A549 (cell line): ENCODE results near the gene ATP13A3. TPM values are rescaled to one million over a fixed set of nuclear protein-coding genes. Genes with fewer than 3 reads are reported as not detected.

Source experiments
- ATAC-seq, 2 experiments: fragments of 200-7000 bp in 1 of 2; fragments of >200 bp in 1 of 2; cut with Nextera tagmentation in 1 of 2; cut with Tn5 transposase in 1 of 2; 3 replicates each; pipeline versions ENCODE4 v1.8.0 to v1.9.1; 2018 to 2020; ENCODE audit warnings: mild to moderate bottlenecking in 1 of 2, moderate library complexity in 1 of 2
- CTCF ChIA-PET: fragments of 300-600 bp; sonication (Branson Sonifier 250); formaldehyde crosslinking; extraction: SDS; loops from one replicate; lab custom pipeline; 2021; ENCODE audit warnings: antibody characterized with exemption, inconsistent platforms; lab: Yijun Ruan, JAX
- POLR2A ChIA-PET: fragments of 350-600 bp; formaldehyde crosslinking; extraction: SDS; loops from one replicate; lab custom pipeline; 2021; ENCODE audit warnings: antibody characterized with exemption, inconsistent platforms; lab: Yijun Ruan, JAX
- DNase-seq, 2 experiments: peaks; one replicate each; pipeline versions ENCODE4 v3.0.0 to v3.0.0-alpha.2; 2011 to 2016; ENCODE audit warnings: low read depth in 1 of 2, low spot score in 1 of 2
- FAIRE-seq: peaks from 2 replicates; lab custom pipeline; 2011; peaks lifted over from hg19 to GRCh38; lab: Jason Lieb, UNC
- H3K27ac ChIP-seq, 2 experiments: fragments of >200 bp; sonication (Bioruptor Twin); formaldehyde crosslinking; 3 replicates each; pipeline ENCODE4 v1.5.1; 2016 to 2017
- H3K4me1 ChIP-seq: fragments of >200 bp; sonication (Bioruptor Twin); formaldehyde crosslinking; 3 replicates; pipeline ENCODE4 v1.6.1; 2016
- H3K4me2 ChIP-seq: fragments of >200 bp; sonication (Bioruptor Twin); formaldehyde crosslinking; 3 replicates; pipeline ENCODE4 v1.6.1; 2016
- H3K4me3 ChIP-seq: fragments of >200 bp; sonication (Bioruptor Twin); formaldehyde crosslinking; 3 replicates; pipeline ENCODE4 v1.5.1; 2016
- H3K9me3 ChIP-seq: fragments of >200 bp; sonication (Bioruptor Twin); formaldehyde crosslinking; 3 replicates; pipeline ENCODE4 v1.6.1; 2016
- BHLHE40 ChIP-seq: IDR thresholded peaks from 2 replicates; pipeline ENCODE4 v1.6.1; 2012; ENCODE audit warnings: low read depth, low read length, inconsistent platforms
- CBX8 ChIP-seq: fragments of 200-600 bp; sonication (generic); IDR thresholded peaks from 2 replicates; pipeline ENCODE4 v1.6.1; 2016
- CHD2 ChIP-seq: fragments of 150-350 bp; IDR thresholded peaks from 2 replicates; pipeline ENCODE4 v1.6.1; 2014; ENCODE audit warnings: low read length; ENCODE audit not compliant: partially characterized antibody
- HES2 ChIP-seq: fragments of >200 bp; sonication (Bioruptor Twin); formaldehyde crosslinking; IDR thresholded peaks from 2 replicates; pipeline ENCODE4 v1.6.1; 2016
- HOXB13 ChIP-seq: fragments of 250-450 bp; sonication (Bioruptor Pico); IDR thresholded peaks from 2 replicates; pipeline ENCODE4 v1.5.0; 2020; ENCODE audit warnings: low read depth, mild to moderate bottlenecking, moderate library complexity
- HOXB5 ChIP-seq: fragments of 250-450 bp; sonication (Bioruptor Pico); IDR thresholded peaks from 2 replicates; pipeline ENCODE4 v1.5.0; 2020; ENCODE audit warnings: mild to moderate bottlenecking, moderate library complexity
- JUN ChIP-seq, 2 experiments: fragments of >200 bp; sonication (Bioruptor Twin); formaldehyde crosslinking; IDR thresholded peaks; 2 replicates in 1 of 2; 3 replicates in 1 of 2; pipeline ENCODE4 v1.6.1; 2016 to 2017
- KDM1A ChIP-seq: fragments of 200-600 bp; sonication (generic); IDR thresholded peaks from 2 replicates; pipeline ENCODE4 v1.6.1; 2016; ENCODE audit warnings: low read depth, mild to moderate bottlenecking
- KDM5A ChIP-seq: fragments of 200-600 bp; sonication (generic); IDR thresholded peaks from 2 replicates; pipeline ENCODE4 v1.6.1; 2016; ENCODE audit warnings: antibody characterized with exemption, mild to moderate bottlenecking
- MAFK ChIP-seq: fragments of 450-650 bp; IDR thresholded peaks from 2 replicates; pipeline ENCODE4 v1.6.1; 2014; ENCODE audit not compliant: partially characterized antibody
- PHF8 ChIP-seq: fragments of 200-600 bp; sonication (generic); IDR thresholded peaks from 2 replicates; pipeline ENCODE4 v1.6.1; 2016; ENCODE audit warnings: low read depth, mild to moderate bottlenecking, antibody characterized with exemption, moderate library complexity, borderline replicate concordance
- RAD21 ChIP-seq, 2 experiments: fragments of >200 bp in 1 of 2; sonication (Bioruptor Twin) in 1 of 2; formaldehyde crosslinking in 1 of 2; IDR thresholded peaks in 1 of 2; conservative IDR thresholded peaks in 1 of 2; 2 replicates in 1 of 2; 3 replicates in 1 of 2; pipeline ENCODE4 v1.6.1; 2012 to 2018; ENCODE audit warnings: inconsistent platforms in 1 of 2
- RCOR1 ChIP-seq: fragments of 150-350 bp; IDR thresholded peaks from 2 replicates; pipeline ENCODE4 v1.6.1; 2014; ENCODE audit warnings: antibody characterized with exemption, low read length, low read depth
- USF2 ChIP-seq: fragments of 450-650 bp; IDR thresholded peaks from 2 replicates; pipeline ENCODE4 v1.6.1; 2014; ENCODE audit warnings: antibody characterized with exemption
- ZNF302 ChIP-seq: fragments of 250-450 bp; sonication (Bioruptor Pico); IDR thresholded peaks from 2 replicates; pipeline ENCODE4 v1.9.0; 2021; ENCODE audit warnings: inconsistent platforms, mild to moderate bottlenecking, moderate library complexity
- ZSCAN20 ChIP-seq: fragments of 250-450 bp; sonication (Bioruptor Pico); IDR thresholded peaks from 2 replicates; pipeline ENCODE4 v1.8.0; 2022; ENCODE audit warnings: mild to moderate bottlenecking, moderate library complexity
- WGBS: methylation state at CpG from one replicate; pipeline ENCODE4 v1.1.6; 2017; ENCODE audit errors: missing lambda C conversion rate; 5-methylcytosine and 5-hydroxymethylcytosine counted together
- polyA plus RNA-seq, 4 experiments: library from polyadenylated mRNA; depleted of rRNA in 3 of 4; stranded (reverse); fragments of >200 nt; fragmentation: RNase III in 1 of 4; extraction: RNeasy Plus Mini Kit Qiagen cat#74134 plus additional on column Dnase treatment in 1 of 4; gene quantifications; 2 replicates in 3 of 4; 3 replicates in 1 of 4; pipeline ENCODE4 v1.2.3, GENCODE V29; 2011 to 2017
- TF ChIP-seq, protein P1 (sequence below): IDR thresholded peaks from 2 replicates; pipeline ENCODE4 v1.6.1; 2012

ATP13A3 gene
- polyA plus RNA-seq, 2 of the 4 experiments (the other 2 are of a cell fraction), result 63.6 to 102 TPM

DNA sequence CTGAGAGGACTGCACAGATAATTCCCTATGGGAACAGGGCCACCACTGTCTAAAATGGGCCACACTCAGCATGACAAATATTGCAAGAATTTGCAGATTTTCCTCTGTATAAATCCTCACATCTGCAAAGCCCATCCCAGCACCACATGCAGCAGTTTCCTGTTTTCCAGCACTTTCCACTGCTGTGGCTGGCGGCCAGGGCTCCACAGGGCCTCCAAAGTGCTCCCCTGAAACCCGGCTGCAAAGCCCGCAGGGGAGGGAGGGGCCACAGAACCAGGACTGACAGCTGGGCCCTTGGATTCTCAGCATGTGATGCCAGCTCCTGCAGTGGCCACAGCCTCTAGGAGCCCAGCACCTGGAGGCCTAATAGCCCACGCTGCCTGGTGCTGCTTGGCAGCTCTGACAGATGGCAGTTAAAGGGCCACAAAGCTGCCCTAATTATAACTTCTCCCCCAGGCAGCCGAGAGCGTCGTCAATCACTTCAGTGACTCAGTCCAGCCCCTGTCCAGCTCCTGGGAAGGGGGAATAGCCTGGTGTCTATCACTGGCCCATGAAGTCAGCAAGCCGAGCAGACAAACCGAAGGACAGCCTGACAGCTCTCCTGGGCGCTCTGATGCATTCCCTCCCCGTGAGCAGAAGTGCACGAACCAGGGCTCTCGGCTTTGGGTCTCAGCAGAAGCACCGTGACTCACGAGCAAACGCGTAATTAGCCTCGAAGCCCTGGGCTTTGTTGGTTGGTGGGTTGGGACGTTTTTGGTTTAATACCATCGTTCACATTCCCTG lies 122.0 kb downstream of the ATP13A3 start:
- Histone ChIP-seq H3K4me2 (no peak overlapping the region), H3K9me3 (no peaks in the 10 kb centered on the region), H3K27ac (peak overlapping the region in 1 of 2 experiments; percentile 28; a peak in 1 of 6 replicates), H3K4me3 (no peak overlapping the region), H3K4me1 (peaks cover 6% of the 10 kb centered on the region; the same call in 1 of the 3 replicates)
- POLR2A ChIA-PET, result no interaction called here
- CTCF ChIA-PET, result interaction anchor here (8.2 kb wide), 1 partner anchor 20 kb away, joined by 52 read pairs; no protein-coding TSS in a partner anchor
- WGBS, result 70% methylated on average over 16 of the region's 20 CpGs
- no peak for TF ChIP-seq ZNF302 (CRISPR knock-in tag)
- peak in 1 of 2 experiments; percentile 20; a peak in 1 of 6 replicates for ATAC-seq
- DNase-seq, result no peak
- FAIRE-seq, result no peak

- no peak for ATAC-seq
- Histone ChIP-seq H3K27ac (no peak overlapping the region; a peak in 1 of 6 replicates), H3K4me2 (no peak overlapping the region)
These were observed 122.5 kb downstream of the ATP13A3 start for GRCh38 chr3:194364314-194364651.

DNA sequence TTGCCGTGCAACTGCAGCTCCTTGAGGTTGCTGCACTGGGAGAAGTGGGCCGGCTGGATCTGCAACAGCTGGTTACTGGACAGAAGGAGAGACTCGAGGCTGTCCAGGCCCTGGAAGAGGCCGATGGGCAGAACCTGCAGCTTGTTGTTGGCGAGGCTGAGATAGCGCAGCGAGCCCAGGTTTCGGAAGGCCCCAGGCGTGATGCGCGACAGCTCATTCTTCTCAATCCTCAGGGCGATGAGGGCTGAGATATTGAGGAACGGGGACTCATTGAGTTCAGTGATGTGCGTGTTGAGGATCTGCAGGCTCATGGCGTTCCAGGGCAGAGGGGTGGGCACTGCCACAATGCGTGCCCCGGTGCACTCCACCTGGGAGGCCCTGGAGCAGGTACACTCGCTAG lies 126.2 kb downstream of the ATP13A3 start:
- FAIRE-seq (no peak), ATAC-seq (no peak), DNase-seq (no peak)
- ChIA-PET POLR2A (no interaction called here), CTCF (interaction anchor here (8.2 kb wide), 1 partner anchor 16 kb away, joined by 52 read pairs; no protein-coding TSS in a partner anchor)
- Histone ChIP-seq H3K9me3 (no peaks in the 10 kb centered on the region), H3K27ac (no peak overlapping the region), H3K4me1 (no peaks in the 10 kb centered on the region), H3K4me2 (no peak overlapping the region), H3K4me3 (no peak overlapping the region)
- TF ChIP-seq HOXB5 (CRISPR knock-in tag), result no peak
- WGBS, result 86% methylated on average over 14 of the region's 18 CpGs

More at GRCh38 chr3:194364314-194364651, 122.5 kb downstream of the ATP13A3 start:
- FAIRE-seq (no peak), DNase-seq (no peak)
- no peak for TF ChIP-seq KDM5A
- no peak for TF ChIP-seq RCOR1
- no peak for TF ChIP-seq HES2
- TF ChIP-seq MAFK, result no peak
- no peak for TF ChIP-seq CBX8
- no peak for TF ChIP-seq JUN (IDR thresholded peaks at IDR 0.05)
- WGBS, result 70% methylated on average over 3 of the region's 3 CpGs
- CTCF ChIA-PET, result interaction anchor here (1.5 to 8.2 kb wide), 2 partner anchors 20 to 40 kb away, joined by 3 to 52 read pairs; no protein-coding TSS in a partner anchor
- H3K4me3 ChIP-seq, result no peak overlapping the region
- H3K4me1 ChIP-seq, result 0 out of 3 replicates have a peak, but pooled peaks cover 2% of the 10 kb centered on the region
- H3K9me3 ChIP-seq, result no peaks in the 10 kb centered on the region
- POLR2A ChIA-PET, result no interaction called here

DNA sequence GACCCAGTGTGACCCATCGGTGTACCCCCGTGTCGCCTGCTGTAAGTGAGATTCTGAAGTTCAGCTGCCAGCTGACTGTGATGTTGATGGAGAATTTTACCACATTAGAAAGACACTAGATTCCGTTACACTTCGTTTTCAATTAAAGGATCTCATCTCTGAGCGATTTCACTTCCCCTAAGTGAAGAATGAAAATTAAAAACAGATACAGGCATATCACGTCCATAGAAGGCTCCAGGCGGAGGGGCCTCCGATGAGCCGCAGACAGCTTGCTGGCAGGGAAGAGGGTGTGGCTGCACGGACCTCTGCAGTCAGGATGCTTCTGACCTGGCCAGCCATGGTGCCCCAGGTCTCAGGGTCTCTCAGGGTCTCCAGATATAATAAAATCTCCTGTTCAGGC lies 129.1 kb downstream of the ATP13A3 start:
- no peak for ATAC-seq
- no peaks in the 10 kb centered on the region for H3K9me3 ChIP-seq
- no peak overlapping the region for H3K4me3 ChIP-seq
- TF ChIP-seq CHD2 (no peak), HOXB13 (CRISPR knock-in tag) (no peak), ZSCAN20 (CRISPR knock-in tag) (no peak), PHF8 (no peak), KDM1A (no peak), BHLHE40 (no peak), RAD21 (conservative IDR thresholded peaks at IDR 0.05 in 1 of 2, IDR thresholded peaks at IDR 0.05 in 1 of 2) (no peak), USF2 (no peak)
- TF ChIP-seq, protein P1, sequence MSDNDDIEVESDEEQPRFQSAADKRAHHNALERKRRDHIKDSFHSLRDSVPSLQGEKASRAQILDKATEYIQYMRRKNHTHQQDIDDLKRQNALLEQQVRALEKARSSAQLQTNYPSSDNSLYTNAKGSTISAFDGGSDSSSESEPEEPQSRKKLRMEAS, result no peak
- H3K4me2 ChIP-seq, result no peak overlapping the region
- no peak for DNase-seq
- ChIA-PET POLR2A (no interaction called here), CTCF (interaction anchor here (0.5 to 3.8 kb wide), 2 partner anchors 13 kb away, joined by 3 to 32 read pairs; no protein-coding TSS in a partner anchor)
- no peak overlapping the region for H3K27ac ChIP-seq
- FAIRE-seq, result no peak
- no peaks in the 10 kb centered on the region for H3K4me1 ChIP-seq
- 61% methylated on average over 11 of the region's 11 CpGs for WGBS
